ENCODE measurements around the gene CLEC16A. TPM values are rescaled to one million over a fixed set of nuclear protein-coding genes. Genes with fewer than 3 reads are reported as not detected.

Gene CLEC16A
- polyA plus RNA-seq, 3 donors, result 3.4 to 12.0 (median 5.8) TPM

GRCh38 chr16:11171448-11171709, 227.0 kb downstream of the CLEC16A start:
- no peak for TF ChIP-seq CTCF (IDR thresholded peaks at IDR 0.05)
- Histone ChIP-seq H3K4me3 (replicated peaks in 1 of 3; ENCODE audit: low read depth in 2 of 3, low read length in 3 of 3) (no peak overlapping the region), H3K4me2 (replicated peaks; ENCODE audit: extremely low read depth, low read length, poor library complexity, severe bottlenecking) (no peak overlapping the region), H3K27ac (ENCODE audit: low read depth in 1 of 2, low read length in 2 of 2) (no peak overlapping the region), H4K20me1 (ENCODE audit: insufficient read depth, low read length) (no peaks in the 10 kb centered on the region), H2AFZ (ENCODE audit: insufficient read depth, low read depth, low read length, poor library complexity, severe bottlenecking) (no peak overlapping the region), H3K4me1 (ENCODE audit: control insufficient read depth in 1 of 2, insufficient read depth in 2 of 2, low read length in 2 of 2) (no peaks in the 10 kb centered on the region), H3K9me3 (replicated peaks in 1 of 2; ENCODE audit: control insufficient read depth in 1 of 2, insufficient read depth in 1 of 2, low read length in 2 of 2) (no peaks in the 10 kb centered on the region), H3K9ac (ENCODE audit: insufficient read depth, low read length, poor library complexity, severe bottlenecking) (no peak overlapping the region), H3K79me2 (ENCODE audit: insufficient read depth, low read length) (no peaks in the 10 kb centered on the region), H3K36me3 (replicated peaks in 1 of 2; ENCODE audit: control insufficient read depth in 1 of 2, insufficient read depth in 2 of 2, low read length in 2 of 2) (peaks cover 31 to 75% of the 10 kb centered on the region in 2 donors), H3K27me3 (ENCODE audit: control insufficient read depth in 2 of 2, insufficient read depth in 2 of 2, low read length in 2 of 2) (no peaks in the 10 kb centered on the region)
- Mint-ChIP-seq H3K27ac (no peak overlapping the region), H3K4me3 (no peak overlapping the region), H3K4me1 (no peaks in the 10 kb centered on the region), H3K27me3 (ENCODE audit: low read depth in 3 of 3) (peaks cover 0 to 4% (median 0%) of the 10 kb centered on the region in 3 donors), H3K36me3 (peaks cover 74 to 79% of the 10 kb centered on the region in 2 donors), H3K9me3 (peaks cover 0 to 3% (median 0%) of the 10 kb centered on the region in 7 donors)
- intact Hi-C loops (cut with micrococcal nuclease), result no loop called here
- WGBS (ENCODE audit: insufficient coverage), result 100% methylated on average over 3 of the region's 4 CpGs
- no peak for DNase-seq

- Histone ChIP-seq H3K4me2 (replicated peaks; ENCODE audit: extremely low read depth, low read length, poor library complexity, severe bottlenecking) (no peak overlapping the region), H3K27me3 (ENCODE audit: control insufficient read depth in 2 of 2, insufficient read depth in 2 of 2, low read length in 2 of 2) (no peaks in the 10 kb centered on the region), H3K4me3 (replicated peaks in 1 of 3; ENCODE audit: low read depth in 2 of 3, low read length in 3 of 3) (no peak overlapping the region), H3K9ac (ENCODE audit: insufficient read depth, low read length, poor library complexity, severe bottlenecking) (no peak overlapping the region), H3K4me1 (ENCODE audit: control insufficient read depth in 1 of 2, insufficient read depth in 2 of 2, low read length in 2 of 2) (no peaks in the 10 kb centered on the region), H3K9me3 (replicated peaks in 1 of 2; ENCODE audit: control insufficient read depth in 1 of 2, insufficient read depth in 1 of 2, low read length in 2 of 2) (no peaks in the 10 kb centered on the region), H3K27ac (ENCODE audit: low read depth in 1 of 2, low read length in 2 of 2) (no peak overlapping the region), H3K36me3 (replicated peaks in 1 of 2; ENCODE audit: control insufficient read depth in 1 of 2, insufficient read depth in 2 of 2, low read length in 2 of 2) (peaks cover 29 to 70% of the 10 kb centered on the region in 2 donors), H3K79me2 (ENCODE audit: insufficient read depth, low read length) (no peaks in the 10 kb centered on the region), H2AFZ (ENCODE audit: insufficient read depth, low read depth, low read length, poor library complexity, severe bottlenecking) (no peak overlapping the region), H4K20me1 (ENCODE audit: insufficient read depth, low read length) (no peaks in the 10 kb centered on the region)
- Mint-ChIP-seq H3K27ac (no peak overlapping the region), H3K4me3 (no peak overlapping the region), H3K9me3 (peaks cover 0 to 3% (median 0%) of the 10 kb centered on the region in 7 donors), H3K27me3 (ENCODE audit: low read depth in 3 of 3) (peaks cover 0 to 4% (median 0%) of the 10 kb centered on the region in 3 donors), H3K4me1 (no peaks in the 10 kb centered on the region), H3K36me3 (peaks cover 69 to 76% of the 10 kb centered on the region in 2 donors)
- no peak for DNase-seq
- intact Hi-C loops (cut with micrococcal nuclease), result no loop called here
- no peak for TF ChIP-seq CTCF (IDR thresholded peaks at IDR 0.05)
- 100% methylated on average over 3 of the region's 3 CpGs for WGBS (ENCODE audit: insufficient coverage)
Observed at GRCh38 chr16:11171757-11172299, 227.5 kb downstream of the CLEC16A start.

Measured in CD14-positive monocyte (primary cell).